SK-N-SH (cell line): ENCODE results near the gene KIF6. TPM values are rescaled to one million over a fixed set of nuclear protein-coding genes. Genes with fewer than 3 reads are reported as not detected.

Experiments used
- CTCF ChIA-PET: fragments of 300-600, 350-600 bp; formaldehyde crosslinking; extraction: SDS; loops from one replicate; lab custom pipeline; 2021; lab: Yijun Ruan, JAX
- POLR2A ChIA-PET: fragments of 350-600 bp; sonication (Branson Sonifier 250); formaldehyde crosslinking; extraction: SDS; loops from one replicate; lab custom pipeline; 2020; ENCODE audit warnings: antibody characterized with exemption, inconsistent platforms; lab: Yijun Ruan, JAX
- DNase-seq: peaks from one replicate; pipeline ENCODE4 v3.0.0; 2012
- H2AFZ ChIP-seq: fragments of 200-600 bp; sonication (generic); 2 replicates; pipeline ENCODE4 v1.8.1; 2016; ENCODE audit warnings: antibody characterized with exemption, mild to moderate bottlenecking, low read depth
- H3F3A ChIP-seq: fragments of 200-600 bp; sonication (generic); replicated peaks from 2 replicates; pipeline ENCODE3; 2016; ENCODE audit warnings: antibody characterized with exemption, mild to moderate bottlenecking; ENCODE audit not compliant: insufficient read depth
- H3K27ac ChIP-seq, 2 experiments: fragments of 200-500 bp in 1 of 2; fragments of 200-600 bp in 1 of 2; sonication (Bioruptor generic) in 1 of 2; sonication (generic), shearing (Covaris generic) in 1 of 2; 2 replicates each; pipeline versions ENCODE4 v1.5.1 to v1.6.1; 2014 to 2016; ENCODE audit warnings: low read depth in 2 of 2, inconsistent platforms in 1 of 2, low read length in 1 of 2, mild to moderate bottlenecking in 1 of 2, mixed read lengths in 1 of 2
- H3K27me3 ChIP-seq: fragments of 200-600 bp; sonication (generic), shearing (Covaris generic); 2 replicates; pipeline ENCODE4 v1.6.1; 2016; ENCODE audit warnings: mixed run types; ENCODE audit not compliant: insufficient read depth
- H3K36me3 ChIP-seq, 2 experiments: fragments of 200-500 bp in 1 of 2; fragments of 200-600 bp in 1 of 2; sonication (Bioruptor generic) in 1 of 2; sonication (generic) in 1 of 2; replicated peaks in 1 of 2; 2 replicates each; pipeline versions ENCODE3 to v1.5.1; 2014 to 2016; ENCODE audit warnings: low read length in 1 of 2, mild to moderate bottlenecking in 1 of 2; ENCODE audit not compliant: insufficient read depth in 2 of 2, control insufficient read depth in 1 of 2
- H3K4me1 ChIP-seq, 2 experiments: fragments of 200-500 bp in 1 of 2; fragments of 200-600 bp in 1 of 2; sonication (Bioruptor generic) in 1 of 2; sonication (generic), shearing (Covaris generic) in 1 of 2; 2 replicates each; pipeline versions ENCODE4 v1.5.1 to v1.6.1; 2014 to 2016; ENCODE audit warnings: low read depth in 1 of 2, low read length in 1 of 2, mixed run types in 1 of 2; ENCODE audit not compliant: insufficient read depth in 2 of 2, control insufficient read depth in 1 of 2
- H3K4me2 ChIP-seq: fragments of 200-600 bp; sonication (generic), shearing (Covaris generic); 2 replicates; pipeline ENCODE4 v1.6.1; 2017; ENCODE audit warnings: mixed run types
- H3K4me3 ChIP-seq, 2 experiments: fragments of 200-500 bp in 1 of 2; fragments of 200-600 bp in 1 of 2; sonication (Bioruptor generic) in 1 of 2; sonication (generic), shearing (Covaris generic) in 1 of 2; 2 replicates each; pipeline versions ENCODE4 v1.5.1 to v1.8.1; 2014 to 2016; ENCODE audit warnings: low read depth in 2 of 2, inconsistent platforms in 1 of 2, low read length in 1 of 2, mild to moderate bottlenecking in 1 of 2, mixed read lengths in 1 of 2, moderate library complexity in 1 of 2
- H3K79me2 ChIP-seq: fragments of 200-600 bp; sonication (generic); 2 replicates; pipeline ENCODE4 v1.8.1; 2017; ENCODE audit warnings: mild to moderate bottlenecking; ENCODE audit not compliant: insufficient read depth
- H3K9ac ChIP-seq: fragments of 200-600 bp; sonication (generic); 2 replicates; pipeline ENCODE4 v1.6.1; 2017; ENCODE audit warnings: mixed run types
- H3K9me2 ChIP-seq: fragments of 200-600 bp; sonication (generic); 2 replicates; pipeline ENCODE4 v1.6.1; 2017; ENCODE audit warnings: mixed run types
- H3K9me3 ChIP-seq: fragments of 200-600 bp; sonication (generic); 2 replicates; pipeline ENCODE4 v1.6.1; 2017; ENCODE audit warnings: mixed run types, mild to moderate bottlenecking, moderate library complexity
- H4K20me1 ChIP-seq: fragments of 200-600 bp; sonication (generic); 2 replicates; pipeline ENCODE4 v1.6.1; 2017; ENCODE audit warnings: mild to moderate bottlenecking, mixed run types; ENCODE audit not compliant: insufficient read depth
- CHD2 ChIP-seq: fragments of 150-350 bp; IDR thresholded peaks from 2 replicates; pipeline ENCODE4 v1.6.1; 2018; ENCODE audit warnings: low read length; ENCODE audit not compliant: partially characterized antibody
- FOSL2 ChIP-seq: IDR thresholded peaks from 2 replicates; pipeline ENCODE4 v1.4.0; 2012; ENCODE audit warnings: low read depth, mild to moderate bottlenecking, moderate library complexity, borderline replicate concordance
- FOXJ3 ChIP-seq: sonication (generic); formaldehyde crosslinking; IDR thresholded peaks from 2 replicates; pipeline ENCODE4 v1.5.1; 2020; ENCODE audit warnings: mild to moderate bottlenecking, missing genetic modification reagents
- FOXM1 ChIP-seq: IDR thresholded peaks from 2 replicates; pipeline ENCODE4 v1.4.0; 2012; ENCODE audit warnings: low read depth, mild to moderate bottlenecking
- JUND ChIP-seq: IDR thresholded peaks from 2 replicates; pipeline ENCODE4 v1.4.0; 2012
- MEF2A ChIP-seq: IDR thresholded peaks from 2 replicates; pipeline ENCODE4 v1.4.0; 2012; ENCODE audit warnings: low read depth, borderline replicate concordance
- MXI1 ChIP-seq: IDR thresholded peaks from 2 replicates; pipeline ENCODE4 v1.6.1; 2012; ENCODE audit warnings: mild to moderate bottlenecking, low read depth, low read length, improper control_type of control experiment
- NFIC ChIP-seq: IDR thresholded peaks from 2 replicates; pipeline ENCODE4 v1.4.0; 2012; ENCODE audit warnings: borderline replicate concordance
- NRF1 ChIP-seq: IDR thresholded peaks from 2 replicates; pipeline ENCODE4 v1.6.1; 2012; ENCODE audit warnings: low read depth, mild to moderate bottlenecking, low read length
- POLR2AphosphoS5 ChIP-seq: IDR thresholded peaks from 2 replicates; pipeline ENCODE4 v1.6.1; 2012; ENCODE audit warnings: low read depth, low read length
- RFX5 ChIP-seq: IDR thresholded peaks from 2 replicates; pipeline ENCODE4 v1.6.1; 2012; ENCODE audit warnings: mild to moderate bottlenecking, improper control_type of control experiment, low read length
- SMC3 ChIP-seq: IDR thresholded peaks from 2 replicates; pipeline ENCODE4 v1.6.1; 2012; ENCODE audit warnings: low read depth, low read length, improper control_type of control experiment
- TAF1 ChIP-seq: IDR thresholded peaks from 2 replicates; pipeline ENCODE4 v1.6.1; 2012; ENCODE audit warnings: low read depth, mild to moderate bottlenecking, low read length, moderate library complexity, borderline replicate concordance
- TEAD4 ChIP-seq: IDR thresholded peaks from 2 replicates; pipeline ENCODE4 v1.4.0; 2012; ENCODE audit warnings: mild to moderate bottlenecking, borderline replicate concordance; ENCODE audit not compliant: insufficient read depth
- WGBS: methylation state at CpG from one replicate; pipeline ENCODE4 v1.1.6; 2017; ENCODE audit warnings: low lambda C conversion rate; 5-methylcytosine and 5-hydroxymethylcytosine counted together
- polyA plus RNA-seq, 3 experiments: library from polyadenylated mRNA; depleted of rRNA; stranded (reverse); fragments of >200 nt; gene quantifications; 2 replicates each; pipeline ENCODE4 v1.2.3, GENCODE V29; 2012
- TF ChIP-seq, protein P1 (sequence below): IDR thresholded peaks from 2 replicates; pipeline ENCODE4; 2012
- TF ChIP-seq, protein P2 (sequence below): fragments of 150-350 bp; IDR thresholded peaks from 2 replicates; pipeline ENCODE4 v1.6.1; 2016; ENCODE audit warnings: mild to moderate bottlenecking, low read depth, low read length
- TF ChIP-seq, protein P3 (sequence below): fragments of 200-600 bp; sonication (generic); IDR thresholded peaks from 2 replicates; pipeline ENCODE4 v1.6.1; 2017; ENCODE audit warnings: antibody characterized with exemption, mild to moderate bottlenecking, moderate library complexity
- TF ChIP-seq, protein P4 (sequence below): IDR thresholded peaks from 2 replicates; pipeline ENCODE4 v1.4.0; 2012; ENCODE audit warnings: low read depth, borderline replicate concordance
- TF ChIP-seq, protein P5 (sequence below): IDR thresholded peaks from 2 replicates; pipeline ENCODE4 v1.4.0; 2012; ENCODE audit warnings: low read depth
- TF ChIP-seq, protein P6 (sequence below): fragments of 150-350 bp; IDR thresholded peaks from 2 replicates; pipeline ENCODE4 v1.6.1; 2017; ENCODE audit warnings: antibody characterized with exemption, low read length, low read depth, borderline replicate concordance

Gene KIF6
- polyA plus RNA-seq, 1 of the 3 experiments (the other 2 are of a cell fraction), result 0.13 TPM

DNA sequence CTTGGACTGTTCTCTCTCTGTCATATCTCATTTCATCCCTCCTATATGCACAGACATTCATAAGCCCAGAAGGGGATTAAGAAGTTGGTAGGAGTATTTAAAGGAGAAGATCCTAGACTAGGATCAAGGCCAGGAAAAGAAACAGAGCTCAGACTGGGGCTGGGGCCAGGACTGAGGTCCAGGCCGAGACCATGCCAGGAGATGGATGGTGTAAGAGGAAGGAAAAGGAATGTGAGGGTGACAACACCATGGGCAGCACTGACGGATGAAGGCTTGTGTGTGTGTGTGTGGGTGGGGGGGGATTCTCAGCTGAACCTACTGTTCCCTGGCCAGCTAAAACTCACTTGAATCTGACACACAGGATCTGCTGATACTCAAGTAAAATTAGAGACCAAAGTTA is 182.1 kb downstream of the KIF6 start:
- Histone ChIP-seq H3K9ac (no peak overlapping the region), H3K27me3 (no peaks in the 10 kb centered on the region), H3K9me2 (no peaks in the 10 kb centered on the region), H3F3A (no peaks in the 10 kb centered on the region), H3K27ac (no peak overlapping the region), H3K36me3 (no peaks in the 10 kb centered on the region), H3K79me2 (no peaks in the 10 kb centered on the region), H4K20me1 (no peaks in the 10 kb centered on the region), H3K4me1 (no peaks in the 10 kb centered on the region), H3K4me3 (no peak overlapping the region), H2AFZ (no peak overlapping the region), H3K9me3 (no peaks in the 10 kb centered on the region), H3K4me2 (no peak overlapping the region)
- TF ChIP-seq, protein P1, sequence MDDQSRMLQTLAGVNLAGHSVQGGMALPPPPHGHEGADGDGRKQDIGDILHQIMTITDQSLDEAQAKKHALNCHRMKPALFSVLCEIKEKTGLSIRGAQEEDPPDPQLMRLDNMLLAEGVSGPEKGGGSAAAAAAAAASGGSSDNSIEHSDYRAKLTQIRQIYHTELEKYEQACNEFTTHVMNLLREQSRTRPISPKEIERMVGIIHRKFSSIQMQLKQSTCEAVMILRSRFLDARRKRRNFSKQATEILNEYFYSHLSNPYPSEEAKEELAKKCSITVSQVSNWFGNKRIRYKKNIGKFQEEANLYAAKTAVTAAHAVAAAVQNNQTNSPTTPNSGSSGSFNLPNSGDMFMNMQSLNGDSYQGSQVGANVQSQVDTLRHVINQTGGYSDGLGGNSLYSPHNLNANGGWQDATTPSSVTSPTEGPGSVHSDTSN, result no peak
- TF ChIP-seq, protein P2, sequence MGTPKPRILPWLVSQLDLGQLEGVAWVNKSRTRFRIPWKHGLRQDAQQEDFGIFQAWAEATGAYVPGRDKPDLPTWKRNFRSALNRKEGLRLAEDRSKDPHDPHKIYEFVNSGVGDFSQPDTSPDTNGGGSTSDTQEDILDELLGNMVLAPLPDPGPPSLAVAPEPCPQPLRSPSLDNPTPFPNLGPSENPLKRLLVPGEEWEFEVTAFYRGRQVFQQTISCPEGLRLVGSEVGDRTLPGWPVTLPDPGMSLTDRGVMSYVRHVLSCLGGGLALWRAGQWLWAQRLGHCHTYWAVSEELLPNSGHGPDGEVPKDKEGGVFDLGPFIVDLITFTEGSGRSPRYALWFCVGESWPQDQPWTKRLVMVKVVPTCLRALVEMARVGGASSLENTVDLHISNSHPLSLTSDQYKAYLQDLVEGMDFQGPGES, result no peak
- TF ChIP-seq, protein P3, sequence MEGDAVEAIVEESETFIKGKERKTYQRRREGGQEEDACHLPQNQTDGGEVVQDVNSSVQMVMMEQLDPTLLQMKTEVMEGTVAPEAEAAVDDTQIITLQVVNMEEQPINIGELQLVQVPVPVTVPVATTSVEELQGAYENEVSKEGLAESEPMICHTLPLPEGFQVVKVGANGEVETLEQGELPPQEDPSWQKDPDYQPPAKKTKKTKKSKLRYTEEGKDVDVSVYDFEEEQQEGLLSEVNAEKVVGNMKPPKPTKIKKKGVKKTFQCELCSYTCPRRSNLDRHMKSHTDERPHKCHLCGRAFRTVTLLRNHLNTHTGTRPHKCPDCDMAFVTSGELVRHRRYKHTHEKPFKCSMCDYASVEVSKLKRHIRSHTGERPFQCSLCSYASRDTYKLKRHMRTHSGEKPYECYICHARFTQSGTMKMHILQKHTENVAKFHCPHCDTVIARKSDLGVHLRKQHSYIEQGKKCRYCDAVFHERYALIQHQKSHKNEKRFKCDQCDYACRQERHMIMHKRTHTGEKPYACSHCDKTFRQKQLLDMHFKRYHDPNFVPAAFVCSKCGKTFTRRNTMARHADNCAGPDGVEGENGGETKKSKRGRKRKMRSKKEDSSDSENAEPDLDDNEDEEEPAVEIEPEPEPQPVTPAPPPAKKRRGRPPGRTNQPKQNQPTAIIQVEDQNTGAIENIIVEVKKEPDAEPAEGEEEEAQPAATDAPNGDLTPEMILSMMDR, result no peak
- TF ChIP-seq TAF1, result no peak
- TF ChIP-seq, protein P4, sequence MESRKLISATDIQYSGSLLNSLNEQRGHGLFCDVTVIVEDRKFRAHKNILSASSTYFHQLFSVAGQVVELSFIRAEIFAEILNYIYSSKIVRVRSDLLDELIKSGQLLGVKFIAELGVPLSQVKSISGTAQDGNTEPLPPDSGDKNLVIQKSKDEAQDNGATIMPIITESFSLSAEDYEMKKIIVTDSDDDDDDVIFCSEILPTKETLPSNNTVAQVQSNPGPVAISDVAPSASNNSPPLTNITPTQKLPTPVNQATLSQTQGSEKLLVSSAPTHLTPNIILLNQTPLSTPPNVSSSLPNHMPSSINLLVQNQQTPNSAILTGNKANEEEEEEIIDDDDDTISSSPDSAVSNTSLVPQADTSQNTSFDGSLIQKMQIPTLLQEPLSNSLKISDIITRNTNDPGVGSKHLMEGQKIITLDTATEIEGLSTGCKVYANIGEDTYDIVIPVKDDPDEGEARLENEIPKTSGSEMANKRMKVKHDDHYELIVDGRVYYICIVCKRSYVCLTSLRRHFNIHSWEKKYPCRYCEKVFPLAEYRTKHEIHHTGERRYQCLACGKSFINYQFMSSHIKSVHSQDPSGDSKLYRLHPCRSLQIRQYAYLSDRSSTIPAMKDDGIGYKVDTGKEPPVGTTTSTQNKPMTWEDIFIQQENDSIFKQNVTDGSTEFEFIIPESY, result no peak
- no peak for TF ChIP-seq TEAD4
- TF ChIP-seq, protein P5, sequence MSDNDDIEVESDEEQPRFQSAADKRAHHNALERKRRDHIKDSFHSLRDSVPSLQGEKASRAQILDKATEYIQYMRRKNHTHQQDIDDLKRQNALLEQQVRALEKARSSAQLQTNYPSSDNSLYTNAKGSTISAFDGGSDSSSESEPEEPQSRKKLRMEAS, result no peak
- TF ChIP-seq FOSL2, result no peak
- TF ChIP-seq, protein P6, sequence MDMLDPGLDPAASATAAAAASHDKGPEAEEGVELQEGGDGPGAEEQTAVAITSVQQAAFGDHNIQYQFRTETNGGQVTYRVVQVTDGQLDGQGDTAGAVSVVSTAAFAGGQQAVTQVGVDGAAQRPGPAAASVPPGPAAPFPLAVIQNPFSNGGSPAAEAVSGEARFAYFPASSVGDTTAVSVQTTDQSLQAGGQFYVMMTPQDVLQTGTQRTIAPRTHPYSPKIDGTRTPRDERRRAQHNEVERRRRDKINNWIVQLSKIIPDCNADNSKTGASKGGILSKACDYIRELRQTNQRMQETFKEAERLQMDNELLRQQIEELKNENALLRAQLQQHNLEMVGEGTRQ, result no peak
- no peak for TF ChIP-seq FOXJ3 (CRISPR knock-in tag)
- TF ChIP-seq NRF1, result no peak
- no peak for TF ChIP-seq CHD2
- no peak for TF ChIP-seq MXI1
- no peak for TF ChIP-seq FOXM1
- no peak for TF ChIP-seq RFX5
- no peak for TF ChIP-seq MEF2A
- TF ChIP-seq POLR2AphosphoS5, result no peak
- no peak for TF ChIP-seq NFIC
- no peak for TF ChIP-seq JUND
- no peak for TF ChIP-seq SMC3
- no peak for DNase-seq
- 32% methylated on average over 2 of the region's 2 CpGs for WGBS
- ChIA-PET POLR2A (no interaction called here), CTCF (interaction anchor here (1.0 kb wide), 1 partner anchor 181 kb away, joined by 3 read pairs; no protein-coding TSS in a partner anchor)
